Fibroblast of the aortic adventitia (primary cell): ENCODE data around the gene CRAT. TPM values are rescaled to one million over a fixed set of nuclear protein-coding genes. Genes with fewer than 3 reads are reported as not detected.
"Not testable (repeated sequence)": the region's sequence is repeated elsewhere in the genome, so short reads cannot be mapped to it uniquely, and the experiment has no call there.

Experiments
- DNase-seq: peaks from one replicate; pipeline ENCODE4 v3.0.0-alpha.2; 2010; ENCODE audit warnings: low read depth
- H3K4me3 ChIP-seq: 2 replicates; pipeline ENCODE4 v1.5.1; 2011; ENCODE audit warnings: low read depth, mild to moderate bottlenecking, control low read depth, low read length, moderate library complexity
- CTCF ChIP-seq: IDR thresholded peaks from 2 replicates; pipeline ENCODE4 v1.5.1; 2011; ENCODE audit warnings: mild to moderate bottlenecking, low read length, control low read depth, inconsistent platforms; ENCODE audit not compliant: insufficient read depth
- total RNA-seq: library from RNA; depleted of rRNA; stranded (reverse); fragments of >200 nt; gene quantifications from 2 replicates; pipeline ENCODE4 v1.2.3, GENCODE V29; 2012; ENCODE audit warnings: low replicate concordance

The CRAT gene
- total RNA-seq, 1 donor, result 66.0 TPM

GRCh38 chr9:129122133-129122532 is 11.5 kb upstream of the CRAT start:
- no peak for TF ChIP-seq CTCF
- H3K4me3 ChIP-seq, result no peak overlapping the region
- DNase-seq, result no peak

- TF ChIP-seq CTCF, result no peak
- H3K4me3 ChIP-seq, result no peak overlapping the region
- peak; percentile 33 for DNase-seq
These were observed 10.9 kb upstream of the CRAT start for GRCh38 chr9:129121483-129121882.

GRCh38 chr9:129118799-129119198 is 8.2 kb upstream of the CRAT start:
- no peak for TF ChIP-seq CTCF
- DNase-seq, result no peak
- H3K4me3 ChIP-seq, result no peak overlapping the region

- H3K4me3 ChIP-seq, result no peak overlapping the region
- TF ChIP-seq CTCF, result no peak
- no peak for DNase-seq
These were observed 3.2 kb upstream of the CRAT start for GRCh38 chr9:129113645-129114304.

- peak overlapping the region; percentile 88 for H3K4me3 ChIP-seq
- not testable (repeated sequence) for DNase-seq
These were observed 1.9 kb upstream of the CRAT start for GRCh38 chr9:129112526-129112925.

GRCh38 chr9:129111528-129112151 is 1.0 kb upstream of the CRAT start:
- no peak for TF ChIP-seq CTCF
- DNase-seq, result peak; percentile 52
- H3K4me3 ChIP-seq, result peak overlapping the region; percentile 88

- no peak for TF ChIP-seq CTCF
- H3K4me3 ChIP-seq, result peak overlapping the region; percentile 80
- DNase-seq, result peak; percentile 31
These were observed 447 bp downstream of the CRAT start for GRCh38 chr9:129109952-129110739.
